Stimulated activated CD8-positive, alpha-beta memory T cell treated with anti-CD3 and anti-CD28 coated beads, Interleukin-15, amount 100 ng/mL, for 24 hours (primary cell): ENCODE data around the gene ZDHHC1.
"Not testable (repeated sequence)": the region's sequence is repeated elsewhere in the genome, so short reads cannot be mapped to it uniquely, and the experiment has no call there.

Experiments used
- DNase-seq: peaks from one replicate; pipeline ENCODE4 v3.0.0-alpha.2; 2020; ENCODE audit warnings: low read depth

The ZDHHC1 gene

DNA sequence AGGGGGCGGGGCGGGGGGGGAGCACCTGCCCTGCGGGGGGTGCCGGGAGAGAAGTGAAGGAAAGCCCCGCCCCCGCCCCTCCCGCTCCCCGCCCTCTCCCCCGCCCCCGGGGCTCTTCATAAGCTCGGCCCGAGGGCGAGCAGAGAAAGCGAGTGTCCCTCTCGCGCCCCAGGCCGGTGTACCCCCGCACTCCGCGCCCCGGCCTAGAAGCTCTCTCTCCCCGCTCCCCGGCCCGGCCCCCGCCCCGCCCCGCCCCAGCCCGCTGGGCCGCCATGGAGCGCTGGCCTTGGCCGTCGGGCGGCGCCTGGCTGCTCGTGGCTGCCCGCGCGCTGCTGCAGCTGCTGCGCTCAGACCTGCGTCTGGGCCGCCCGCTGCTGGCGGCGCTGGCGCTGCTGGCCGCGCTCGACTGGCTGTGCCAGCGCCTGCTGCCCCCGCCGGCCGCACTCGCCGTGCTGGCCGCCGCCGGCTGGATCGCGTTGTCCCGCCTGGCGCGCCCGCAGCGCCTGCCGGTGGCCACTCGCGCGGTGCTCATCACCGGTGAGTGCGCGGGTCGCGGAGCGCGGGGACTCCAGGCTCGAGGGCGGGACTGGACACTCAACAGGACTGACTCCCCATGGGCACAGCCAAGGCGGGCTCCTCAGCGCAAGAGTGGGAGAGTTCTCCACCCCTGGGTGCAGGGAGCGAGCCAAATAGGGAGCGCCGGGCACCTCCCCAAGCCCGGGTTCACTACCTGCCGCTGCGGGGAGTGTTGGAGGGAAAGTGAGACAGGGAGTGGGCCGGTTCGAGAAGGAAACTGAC is 14.9 kb upstream of the ZDHHC1 start, which contains the start of gene HSD11B2:
HSD11B2 (plus strand) TSS at position 145 of the 798 bp plus-strand sequence; CDS start at position 273, 128 bp downstream.
- DNase-seq: no peak

DNA sequence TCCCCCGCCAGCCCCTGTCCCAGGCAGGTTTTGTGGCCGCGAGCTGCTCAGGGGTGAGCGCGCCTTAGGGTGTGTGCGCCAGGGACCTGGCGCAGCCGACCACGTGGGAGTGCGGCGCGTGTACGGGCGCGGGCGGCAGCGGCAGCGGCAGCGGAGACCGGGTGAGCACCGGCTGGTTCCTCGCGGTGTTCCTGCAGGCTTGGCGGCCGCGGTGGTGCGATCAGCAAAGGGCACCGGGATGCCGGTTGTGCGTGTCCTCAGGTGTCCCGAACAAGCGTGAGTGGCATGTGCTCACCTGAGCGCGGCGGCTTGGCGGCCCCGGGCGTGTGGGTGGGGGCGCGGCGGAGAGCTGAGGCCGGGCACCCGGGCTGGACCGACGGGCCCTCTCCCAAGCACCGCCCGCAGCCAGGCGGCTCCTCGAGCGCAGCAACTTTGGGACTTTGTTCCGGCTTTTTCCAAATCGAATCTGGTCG is 14.3 kb upstream of the ZDHHC1 start:
- no peak for DNase-seq

DNA sequence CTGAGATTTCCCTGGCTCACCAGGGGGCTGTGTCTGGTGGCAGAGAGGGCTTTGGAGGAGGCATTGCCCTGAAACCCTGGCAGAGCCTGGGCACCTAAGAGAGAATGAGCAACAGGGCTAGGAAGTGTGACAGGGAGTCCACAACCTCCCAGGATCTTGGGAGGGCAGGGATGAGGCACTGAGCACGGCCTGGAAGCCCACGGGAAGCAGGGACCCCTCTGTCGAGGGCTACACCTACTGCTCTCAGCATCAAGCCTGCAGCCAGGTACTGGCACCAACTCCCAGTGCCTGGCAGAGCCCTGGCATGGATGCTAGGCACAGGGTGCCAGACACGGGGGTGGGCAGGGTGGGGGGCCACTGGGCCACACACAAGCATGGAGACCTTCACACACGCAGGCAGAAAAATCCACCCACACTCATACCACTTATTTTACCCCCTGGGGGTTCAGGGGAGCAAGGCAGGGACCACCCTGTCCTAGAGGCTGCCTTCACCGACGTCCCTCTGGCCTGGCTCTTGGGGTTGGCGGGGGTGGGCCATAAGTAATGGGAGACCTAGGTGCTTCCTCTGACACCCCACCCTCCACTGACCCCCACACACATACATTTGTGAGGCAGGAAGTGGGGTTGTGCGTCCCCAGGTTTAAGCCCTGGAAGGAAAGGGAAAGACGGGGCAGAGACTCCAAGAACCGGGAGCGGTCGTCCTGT is 13.7 kb upstream of the ZDHHC1 start:
- DNase-seq: no peak

DNA sequence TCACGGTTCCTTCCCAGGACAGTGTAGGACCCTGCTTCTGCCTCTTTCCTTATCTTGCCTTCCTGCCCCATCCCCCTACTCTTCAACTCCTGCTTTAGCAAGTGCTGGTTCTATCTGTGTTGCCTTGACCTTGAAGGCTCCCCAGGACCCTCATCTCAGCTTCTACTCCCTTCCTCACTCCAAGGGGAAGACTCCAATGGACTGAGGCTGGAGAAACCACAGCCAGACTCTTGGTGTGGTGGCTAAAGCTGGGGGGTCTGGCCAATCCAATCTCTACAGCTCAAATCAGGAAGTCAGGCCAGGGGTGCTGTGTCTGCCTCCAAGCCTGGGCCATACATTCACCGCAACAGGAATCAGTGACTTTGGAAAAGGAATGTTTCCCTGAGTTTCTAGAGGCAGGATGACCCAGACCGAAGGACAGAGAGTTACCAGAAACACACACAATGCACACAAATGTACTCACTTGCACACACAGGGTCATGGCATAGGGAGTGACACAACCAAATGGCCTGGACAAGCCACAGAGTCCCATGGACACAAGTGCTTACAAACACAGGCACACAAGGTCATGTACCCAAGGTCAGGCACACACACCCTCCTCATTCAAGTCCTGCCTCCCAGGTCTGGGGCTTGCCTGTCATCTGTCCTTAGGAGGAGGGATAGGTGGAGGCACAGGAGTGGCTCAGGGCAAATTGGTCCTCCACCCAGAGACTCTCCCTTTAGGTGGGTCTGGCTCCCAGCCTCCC is 12.9 kb upstream of the ZDHHC1 start:
- DNase-seq: no peak

GRCh38 chr16:67428146-67428731 is 12.0 kb upstream of the ZDHHC1 start:
- DNase-seq: no peak

GRCh38 chr16:67426950-67427349 is 10.7 kb upstream of the ZDHHC1 start:
- no peak for DNase-seq

- DNase-seq: no peak
These were observed 9.7 kb upstream of the ZDHHC1 start for GRCh38 chr16:67426022-67426421.

DNA sequence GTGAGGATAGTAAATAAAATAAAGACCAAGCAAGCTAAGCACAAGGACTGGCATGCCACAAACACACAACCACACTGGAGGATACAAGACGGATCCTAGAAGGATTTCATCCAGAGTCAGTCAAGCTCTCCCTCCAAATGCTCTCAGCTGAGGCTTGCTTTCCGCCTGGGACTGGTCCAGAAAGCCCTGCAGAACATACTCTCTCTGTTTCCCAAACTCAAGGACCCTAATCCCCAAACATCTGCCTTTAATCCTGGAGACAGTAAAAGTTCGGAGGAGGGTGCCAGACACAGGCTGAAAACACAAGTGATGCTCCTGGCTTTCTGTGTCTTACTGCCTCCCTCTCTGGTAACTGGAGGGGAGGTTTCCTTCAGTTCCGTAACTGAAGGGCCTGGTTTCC is 9.3 kb upstream of the ZDHHC1 start:
- DNase-seq: no peak

GRCh38 chr16:67425061-67425460 is 8.8 kb upstream of the ZDHHC1 start:
- DNase-seq: no peak

DNA sequence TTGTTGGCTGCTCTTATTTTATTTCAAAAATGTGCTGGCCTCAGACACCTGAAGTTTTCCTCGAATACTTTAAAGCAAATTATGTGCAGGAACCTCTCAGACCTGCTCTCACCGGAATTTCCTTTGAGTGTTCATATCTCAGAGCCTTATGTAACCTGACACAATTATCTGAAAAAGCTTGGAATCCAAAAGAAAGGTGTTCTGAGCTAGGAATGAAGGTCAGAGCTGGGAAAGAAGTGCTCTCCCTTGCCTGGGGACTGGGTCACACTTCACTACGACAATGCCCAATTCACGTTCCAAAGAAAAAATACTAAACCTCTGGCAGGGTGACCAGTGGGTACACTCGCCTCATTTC is 8.0 kb upstream of the ZDHHC1 start:
- DNase-seq: no peak

- no peak for DNase-seq
These were observed 7.5 kb upstream of the ZDHHC1 start for GRCh38 chr16:67423611-67424260.

DNA sequence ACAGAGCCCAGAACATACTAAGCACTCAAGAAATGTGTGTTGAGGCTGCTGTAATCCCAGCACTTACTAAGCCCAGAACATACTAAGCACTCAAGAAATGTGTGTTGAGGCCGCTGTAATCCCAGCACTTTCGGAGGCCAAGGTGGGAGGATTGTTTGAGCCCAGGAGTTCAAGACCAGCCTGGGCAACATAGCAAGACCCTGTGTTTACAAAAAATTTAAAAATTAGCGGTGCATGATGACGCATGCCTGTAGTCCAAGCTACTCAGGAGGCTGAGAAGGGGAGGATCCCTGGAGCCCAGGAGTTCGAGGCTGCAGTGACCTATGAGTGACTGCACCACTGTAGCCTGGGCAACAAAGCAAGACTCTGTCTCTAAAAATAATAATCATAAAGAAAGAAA is 6.7 kb upstream of the ZDHHC1 start:
- no peak for DNase-seq

GRCh38 chr16:67421030-67421429 is 4.8 kb upstream of the ZDHHC1 start:
- DNase-seq: no peak

DNA sequence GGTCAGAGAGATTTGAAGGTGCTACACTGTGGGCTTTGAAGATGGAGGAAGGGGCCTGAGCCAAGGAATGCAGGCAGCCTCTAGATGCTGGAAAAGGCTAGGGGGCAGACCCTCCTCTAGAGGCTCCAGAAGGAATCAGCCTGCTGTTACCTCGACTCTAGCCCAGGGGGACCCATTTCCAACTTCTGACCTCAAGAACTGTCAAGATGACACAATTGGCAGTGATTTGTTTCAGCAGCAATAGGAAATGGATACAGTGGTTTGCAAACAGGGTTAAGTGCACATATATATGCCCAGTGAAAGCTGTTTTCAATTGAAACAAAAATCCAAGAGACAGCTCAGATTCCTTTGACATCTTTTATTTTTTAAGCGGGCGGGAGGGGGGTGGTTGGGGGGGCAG is 3.7 kb upstream of the ZDHHC1 start:
- DNase-seq: no peak

GRCh38 chr16:67419502-67419901 is 3.2 kb upstream of the ZDHHC1 start:
- DNase-seq: no peak

DNA sequence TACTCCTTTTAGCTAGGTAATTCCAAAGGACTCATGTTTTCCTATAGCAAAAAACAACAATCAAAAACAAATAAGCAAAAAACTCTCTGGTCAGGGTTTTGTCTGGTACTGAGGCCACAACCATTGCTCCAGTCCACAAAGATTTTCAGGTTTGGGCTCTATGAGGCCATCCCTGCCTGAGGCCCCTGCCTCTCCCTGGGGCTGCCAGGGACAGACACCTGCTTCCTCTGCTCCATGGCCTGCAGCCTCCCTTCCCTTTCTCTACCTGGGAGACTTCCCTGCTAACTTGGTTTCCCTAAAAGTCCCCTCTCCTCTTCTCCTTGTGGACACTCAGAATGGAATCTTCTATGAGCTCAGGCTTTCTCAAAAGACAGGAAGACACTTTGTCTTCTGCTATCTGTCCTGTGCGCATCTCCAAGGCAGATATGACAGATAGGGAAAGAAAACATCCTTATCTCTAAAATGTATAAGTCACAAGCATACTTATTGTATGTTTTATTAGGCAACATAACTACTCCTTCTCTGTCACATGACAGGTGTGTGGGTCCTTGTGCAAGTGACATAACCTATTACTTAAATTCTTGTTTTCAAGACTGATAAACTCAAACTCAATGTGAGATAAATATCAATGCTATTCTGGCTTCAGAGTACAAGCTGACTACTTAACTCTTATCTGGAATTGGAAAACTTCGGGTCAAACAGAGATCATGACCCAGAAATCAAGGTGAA is 1.2 kb upstream of the ZDHHC1 start:
- DNase-seq: no peak

DNA sequence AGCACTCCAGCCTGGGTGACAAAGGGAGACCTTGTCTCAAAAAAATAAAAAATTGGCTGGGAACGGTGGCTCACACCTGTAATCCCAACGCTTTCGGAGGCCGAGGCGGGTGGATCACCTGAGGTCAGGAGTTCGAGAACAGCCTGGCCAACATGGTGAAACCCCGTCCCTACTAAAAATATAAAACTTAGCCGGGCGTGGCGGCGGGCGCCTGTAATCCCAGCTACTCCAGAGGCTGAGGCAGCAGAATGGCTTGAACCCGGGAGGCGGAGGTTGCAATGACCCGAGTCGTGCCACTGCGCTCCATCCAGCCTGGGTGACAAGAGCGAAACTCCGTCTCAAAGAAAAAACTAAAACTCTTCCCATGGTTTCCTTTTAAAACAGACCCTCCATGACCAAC is 856 bp downstream of the ZDHHC1 start:
- DNase-seq: not testable (repeated sequence)

GRCh38 chr16:67413978-67414911 is 2.0 kb downstream of the ZDHHC1 start:
- DNase-seq: no peak

GRCh38 chr16:67412294-67412693 is 4.0 kb downstream of the ZDHHC1 start:
- no peak for DNase-seq

GRCh38 chr16:67411339-67411738 is 4.9 kb downstream of the ZDHHC1 start:
- DNase-seq: no peak
